NCI-H1092 treated with DMSO at 0.1 percent for 48 hours (cell line): ENCODE data around the gene BAG2.

ENCODE experiments used
- DNase-seq: peaks from one replicate; lab custom pipeline; 2025; lab: John Stamatoyannopoulos, UW

Gene BAG2

GRCh38 chr6:57172136-57173055 lies at the start of gene BAG2:
BAG2 (plus strand) TSS chr6:57172326; CDS start chr6:57172698, 372 bp downstream.
- peak; percentile 60 for DNase-seq

- no peak for DNase-seq
Measured at GRCh38 chr6:57123111-57123510, 49.0 kb upstream of the BAG2 start.

GRCh38 chr6:57127763-57128162 lies 44.4 kb upstream of the BAG2 start:
- DNase-seq = no peak

GRCh38 chr6:57130661-57131177 lies 41.4 kb upstream of the BAG2 start:
- DNase-seq = no peak

GRCh38 chr6:57134954-57135353 lies 37.2 kb upstream of the BAG2 start:
- DNase-seq = no peak

- no peak for DNase-seq
Measured at GRCh38 chr6:57135885-57136284, 36.2 kb upstream of the BAG2 start.

GRCh38 chr6:57137350-57137749 lies 34.8 kb upstream of the BAG2 start:
- DNase-seq = no peak

GRCh38 chr6:57138026-57138425 lies 34.1 kb upstream of the BAG2 start:
- no peak for DNase-seq

- DNase-seq = no peak
Measured at GRCh38 chr6:57141451-57142177, 30.5 kb upstream of the BAG2 start.

- DNase-seq = no peak
Measured at GRCh38 chr6:57142178-57142525, 30.0 kb upstream of the BAG2 start.

GRCh38 chr6:57143690-57144089 lies 28.4 kb upstream of the BAG2 start:
- no peak for DNase-seq

GRCh38 chr6:57147401-57147800 lies 24.7 kb upstream of the BAG2 start:
- DNase-seq = no peak

- no peak for DNase-seq
Measured at GRCh38 chr6:57147955-57148858, 23.9 kb upstream of the BAG2 start.

GRCh38 chr6:57158658-57159057 lies 13.5 kb upstream of the BAG2 start:
- DNase-seq = no peak

- DNase-seq = no peak
Measured at GRCh38 chr6:57159127-57159526, 13.0 kb upstream of the BAG2 start.

GRCh38 chr6:57162028-57162427 lies 10.1 kb upstream of the BAG2 start:
- no peak for DNase-seq

GRCh38 chr6:57162516-57162915 lies 9.6 kb upstream of the BAG2 start:
- DNase-seq = no peak

GRCh38 chr6:57163956-57164355 lies 8.2 kb upstream of the BAG2 start:
- DNase-seq = no peak

GRCh38 chr6:57165080-57165479 lies 7.0 kb upstream of the BAG2 start:
- no peak for DNase-seq

- DNase-seq = peak; percentile 8
Measured at GRCh38 chr6:57173056-57173885, 1.1 kb downstream of the BAG2 start.

GRCh38 chr6:57173886-57174510 lies 1.9 kb downstream of the BAG2 start:
- no peak for DNase-seq
